HG02759 (cell line): Measurements from ENCODE around the gene MRPS33.
A peak's percentile ranks its signal among the peaks of the same experiment; 100 is the strongest.
"Not testable (repeated sequence)": the region's sequence is repeated elsewhere in the genome, so short reads cannot be mapped to it uniquely, and the experiment has no call there.

Experiments used
- ATAC-seq: cut with Tn5 transposase; IDR thresholded peaks from one replicate; pipeline ENCODE4 v1.9.1; 2021; ENCODE audit warnings: mild to moderate bottlenecking, moderate library complexity; ENCODE audit not compliant: unreplicated experiment

Gene MRPS33

GRCh38 chr7:141014524-141015395 lies at the start of gene MRPS33:
Gene MRPS33 (minus strand): TSS chr7:141014952. CDS start chr7:141010633, 4,319 bp downstream.
- ATAC-seq = peak; percentile 99

GRCh38 chr7:141057788-141058187 lies 43.0 kb upstream of the MRPS33 start:
- no peak for ATAC-seq

DNA sequence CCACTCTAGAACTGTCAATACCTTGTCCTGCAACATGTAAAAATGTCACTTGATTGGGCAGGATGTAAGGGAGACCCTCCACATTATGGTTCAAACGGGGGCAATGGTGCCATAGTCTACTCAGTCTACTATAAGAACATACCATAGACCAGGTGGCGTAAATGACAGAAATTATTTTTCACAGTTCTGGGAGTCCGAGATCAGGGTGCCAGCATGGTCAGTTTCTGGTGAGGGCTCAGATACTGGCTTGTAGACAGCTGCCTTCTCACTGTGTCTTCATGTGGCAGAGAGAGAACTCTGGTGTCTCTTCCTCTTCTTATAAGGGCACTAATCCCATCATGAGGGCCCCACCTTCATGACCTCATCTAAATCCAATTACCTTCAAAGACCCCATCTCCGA lies 40.4 kb upstream of the MRPS33 start:
- no peak for ATAC-seq

DNA sequence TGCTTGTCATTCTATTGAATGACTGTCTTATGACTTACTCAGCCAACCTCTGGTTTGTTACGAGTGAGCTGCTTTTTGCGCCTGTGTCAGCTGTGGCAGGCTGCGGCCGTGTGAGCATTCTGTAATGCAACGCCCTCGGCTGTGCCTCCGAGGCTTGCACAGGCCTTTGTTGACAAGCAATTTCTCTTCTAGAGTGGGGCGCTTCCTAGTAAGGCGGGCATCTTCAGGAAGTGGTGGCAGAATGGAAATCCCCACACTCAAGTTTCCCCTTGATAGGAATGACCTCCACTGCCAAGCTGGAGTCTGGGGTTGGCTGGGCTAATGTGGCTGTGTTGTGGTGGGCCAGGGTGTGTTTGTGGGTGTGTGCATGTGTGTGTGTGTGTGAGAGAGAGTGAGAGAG lies 38.9 kb upstream of the MRPS33 start:
- ATAC-seq = no peak

GRCh38 chr7:141045842-141046620 lies 31.3 kb upstream of the MRPS33 start:
- ATAC-seq = no peak

- ATAC-seq = no peak
These were observed 30.5 kb upstream of the MRPS33 start for GRCh38 chr7:141045126-141045841.

- ATAC-seq = no peak
These were observed 28.9 kb upstream of the MRPS33 start for GRCh38 chr7:141043616-141044015.

DNA sequence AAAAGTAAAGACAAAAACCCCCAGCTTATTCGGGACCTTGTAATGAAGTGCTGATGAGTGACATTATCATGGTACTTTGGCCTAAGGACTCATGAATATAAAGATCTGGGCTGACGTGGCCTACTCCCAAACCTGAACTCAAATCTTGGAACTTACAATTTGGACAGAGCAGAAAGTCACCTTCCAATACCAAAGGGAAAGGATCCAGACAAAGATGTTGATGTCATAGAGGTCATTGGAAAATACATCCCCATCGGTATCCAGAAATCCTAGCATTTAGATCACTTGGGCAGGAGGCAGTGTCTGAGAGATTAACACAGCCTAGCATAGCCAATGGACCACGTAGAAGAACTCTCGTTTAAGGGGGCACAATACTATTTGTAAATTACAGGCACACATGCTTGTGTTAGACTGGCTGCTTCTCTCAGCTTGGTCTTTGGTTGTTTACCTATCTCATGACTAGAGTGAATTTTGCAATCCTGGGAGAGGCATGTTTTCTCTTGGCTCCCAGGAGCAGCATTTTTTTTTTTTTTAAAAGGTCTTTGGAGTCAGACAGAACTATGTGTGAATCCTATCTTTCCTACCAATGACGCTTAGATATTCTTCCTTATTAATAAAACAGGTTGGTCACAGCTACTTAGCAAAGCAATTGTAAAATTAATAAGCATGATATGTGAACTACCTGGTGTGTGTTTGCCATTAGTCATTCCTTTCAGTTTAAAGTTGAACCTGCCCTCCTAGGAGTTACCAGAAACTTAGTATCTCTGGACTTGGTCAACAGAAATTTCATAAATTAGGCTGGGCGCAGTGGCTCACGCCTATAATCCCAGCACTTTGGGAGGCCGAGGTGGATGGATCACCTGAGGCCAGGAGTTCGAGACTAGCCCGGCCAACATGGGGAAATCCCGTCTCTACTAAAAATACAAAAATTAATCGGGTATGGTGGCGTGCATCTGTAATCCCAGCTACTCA lies 27.8 kb upstream of the MRPS33 start:
- no peak for ATAC-seq

- ATAC-seq = no peak
These were observed 24.6 kb upstream of the MRPS33 start for GRCh38 chr7:141039376-141039775.

- ATAC-seq = not testable (repeated sequence)
These were observed 23.3 kb upstream of the MRPS33 start for GRCh38 chr7:141038100-141038499.

DNA sequence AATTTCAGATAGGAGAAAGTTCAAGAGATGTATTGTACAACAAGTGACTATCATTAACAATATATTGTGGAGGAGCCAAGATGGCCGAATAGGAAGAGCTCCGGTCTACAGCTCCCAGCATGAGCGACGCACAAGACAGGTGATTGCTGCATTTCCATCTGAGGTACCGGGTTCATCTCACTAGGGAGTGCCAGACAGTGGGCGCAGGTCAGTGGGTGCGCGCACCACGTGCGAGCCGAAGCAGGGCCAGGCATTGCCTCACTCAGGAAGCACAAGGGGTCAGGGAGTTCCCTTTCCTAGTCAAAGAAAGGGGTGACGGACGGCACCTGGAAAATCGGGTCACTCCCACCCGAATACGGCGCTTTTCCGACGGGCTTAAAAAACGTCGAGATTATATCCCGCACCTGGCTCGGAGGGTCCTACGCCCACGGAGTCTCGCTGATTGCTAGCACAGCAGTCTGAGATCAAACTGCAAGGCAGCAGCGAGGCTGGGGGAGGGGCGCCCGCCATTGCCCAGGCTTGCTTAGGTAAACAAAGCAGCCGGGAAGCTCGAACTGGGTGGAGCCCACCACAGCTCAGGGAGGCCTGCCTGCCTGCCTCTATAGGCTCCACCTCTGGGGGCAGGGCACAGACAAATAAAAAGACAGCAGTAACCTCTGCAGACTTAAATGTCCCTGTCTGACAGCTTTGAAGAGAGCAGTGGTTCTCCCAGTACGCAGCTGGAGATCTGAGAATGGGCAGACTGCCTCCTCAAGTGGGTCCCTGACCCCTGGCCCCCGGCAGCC lies 18.0 kb upstream of the MRPS33 start:
- not testable (repeated sequence) for ATAC-seq

- ATAC-seq = no peak
These were observed 14.0 kb upstream of the MRPS33 start for GRCh38 chr7:141028767-141029166.

- ATAC-seq = no peak
These were observed 12.3 kb upstream of the MRPS33 start for GRCh38 chr7:141027043-141027442.

GRCh38 chr7:141024668-141025067 lies 9.9 kb upstream of the MRPS33 start:
- no peak for ATAC-seq

GRCh38 chr7:141023295-141023694 lies 8.5 kb upstream of the MRPS33 start:
- ATAC-seq = no peak

DNA sequence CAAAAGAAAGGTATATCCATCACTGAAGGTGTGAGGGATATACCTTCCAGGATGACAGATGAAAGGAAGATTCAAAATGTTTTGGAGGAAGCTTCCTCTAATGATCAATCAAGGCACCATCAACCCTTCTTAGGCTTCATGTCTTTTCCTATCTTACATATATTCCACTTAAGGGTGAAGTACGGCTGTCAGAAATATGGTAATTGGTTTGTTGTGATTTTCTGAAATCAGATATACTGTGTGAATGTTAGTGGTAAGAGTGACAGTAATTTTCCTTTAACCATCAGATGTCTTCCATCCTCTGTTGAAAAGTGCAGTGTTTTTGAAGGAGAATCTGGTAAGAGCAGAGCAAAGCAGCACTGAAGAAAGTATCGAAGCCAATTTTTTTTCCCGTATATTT lies 2.8 kb upstream of the MRPS33 start:
- ATAC-seq = no peak

DNA sequence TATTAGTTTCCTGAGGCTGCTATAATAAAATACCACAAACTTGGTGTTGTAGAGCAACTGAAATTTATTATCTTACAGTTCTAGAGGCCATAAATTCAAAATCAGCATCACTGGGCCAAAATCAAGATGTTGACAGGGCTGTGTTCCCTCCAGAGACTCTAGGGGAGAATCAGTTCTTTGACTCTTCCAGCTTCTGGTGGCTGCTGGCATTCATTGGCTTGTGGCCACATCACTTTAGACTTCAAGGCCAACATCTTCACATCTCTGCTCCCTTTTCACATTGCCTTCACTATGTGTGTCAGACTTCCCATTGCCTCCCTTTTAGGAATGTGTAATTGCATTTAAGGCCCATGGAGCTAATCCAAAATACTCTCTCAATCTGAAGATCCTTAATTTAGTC lies 1.6 kb upstream of the MRPS33 start:
- ATAC-seq = no peak

- ATAC-seq = peak; percentile 3
These were observed 628 bp downstream of the MRPS33 start for GRCh38 chr7:141014125-141014523.

- no peak for ATAC-seq
These were observed 1.4 kb downstream of the MRPS33 start for GRCh38 chr7:141013345-141013715.
